GM15510 (cell line): ENCODE data around the gene CNTN5.

Experiments
- POLR2A ChIP-seq: IDR thresholded peaks from 3 replicates; pipeline ENCODE4 v1.6.1; 2011; ENCODE audit warnings: borderline replicate concordance; ENCODE audit not compliant: insufficient read length; ENCODE audit errors: extremely low read depth

CNTN5 gene

GRCh38 chr11:99952816-99953215 is 932.1 kb downstream of the CNTN5 start:
- TF ChIP-seq POLR2A: no peak

GRCh38 chr11:99960536-99960935 is 939.8 kb downstream of the CNTN5 start:
- TF ChIP-seq POLR2A: no peak

- TF ChIP-seq POLR2A: no peak
Measured at GRCh38 chr11:99968336-99968735, 947.6 kb downstream of the CNTN5 start.

DNA sequence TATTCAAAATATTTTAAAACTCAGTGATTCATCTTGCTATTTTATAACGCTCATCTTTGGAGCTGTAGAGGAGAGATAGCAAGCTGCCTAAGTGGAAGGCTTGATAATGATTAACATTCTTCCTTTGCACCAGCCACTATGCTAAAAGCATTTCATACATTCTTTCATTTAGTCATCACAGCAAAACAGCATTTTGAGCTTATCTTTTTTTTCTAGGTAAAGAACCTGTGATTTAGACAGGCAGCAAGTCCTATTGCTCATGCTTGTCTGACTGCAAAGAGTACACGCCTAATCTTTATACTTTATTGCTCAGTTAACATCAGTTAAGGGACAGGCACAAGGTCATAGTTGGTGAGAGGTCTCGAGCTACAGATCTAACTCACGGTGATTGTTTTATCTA is 953.2 kb downstream of the CNTN5 start:
- TF ChIP-seq POLR2A: no peak

- TF ChIP-seq POLR2A: no peak
Measured at GRCh38 chr11:99979042-99979441, 958.3 kb downstream of the CNTN5 start.

DNA sequence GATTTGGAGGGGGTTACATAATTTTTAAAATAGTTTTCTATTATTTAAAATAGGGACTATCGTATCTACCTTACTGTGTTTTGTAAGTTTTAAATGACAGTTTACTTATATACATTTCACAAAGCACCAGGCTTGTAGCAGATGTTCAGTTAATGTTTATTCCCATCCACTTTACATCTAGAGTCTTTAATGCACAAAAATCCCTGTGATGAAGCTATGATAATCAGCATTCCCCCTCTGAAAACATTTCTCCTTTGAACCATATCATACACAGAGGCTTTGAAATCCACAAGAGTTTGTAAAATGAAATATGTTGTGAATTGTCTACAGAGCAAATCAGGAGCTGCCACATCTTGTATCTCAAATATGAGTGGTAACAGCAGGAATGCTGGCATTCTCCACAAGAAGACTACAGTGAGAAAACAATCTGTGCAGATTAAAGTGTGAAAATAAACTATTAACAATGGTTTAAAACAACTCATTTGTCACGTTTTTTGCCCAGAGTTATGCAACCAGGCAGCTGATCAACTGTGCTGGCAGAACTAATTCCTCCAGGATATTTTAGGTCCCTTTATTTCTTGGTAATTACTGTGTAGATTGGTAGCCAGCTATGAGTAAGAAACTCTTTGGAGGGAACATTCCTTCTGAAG is 967.2 kb downstream of the CNTN5 start:
- no peak for TF ChIP-seq POLR2A

DNA sequence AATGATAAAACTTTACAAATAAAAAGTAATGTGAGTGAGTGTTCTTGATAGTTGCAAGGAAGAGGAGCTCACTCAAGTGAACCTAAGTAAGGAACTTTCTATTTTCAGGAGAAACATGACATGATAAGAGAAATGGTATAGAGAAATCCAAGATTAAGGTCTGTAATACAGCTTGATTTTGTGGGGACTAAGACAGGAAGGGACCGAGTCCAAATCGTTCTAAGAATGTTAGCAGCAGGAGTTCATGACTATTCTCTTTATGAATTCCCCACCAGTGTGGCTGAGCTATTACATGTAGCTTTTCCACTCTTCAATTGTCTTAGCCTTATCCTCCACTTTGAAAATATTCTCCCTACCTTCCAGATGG is 967.7 kb downstream of the CNTN5 start:
- TF ChIP-seq POLR2A: no peak

GRCh38 chr11:100003985-100004384 is 983.2 kb downstream of the CNTN5 start:
- TF ChIP-seq POLR2A: no peak

- TF ChIP-seq POLR2A: no peak
Measured at GRCh38 chr11:100004541-100004940, 983.8 kb downstream of the CNTN5 start.

DNA sequence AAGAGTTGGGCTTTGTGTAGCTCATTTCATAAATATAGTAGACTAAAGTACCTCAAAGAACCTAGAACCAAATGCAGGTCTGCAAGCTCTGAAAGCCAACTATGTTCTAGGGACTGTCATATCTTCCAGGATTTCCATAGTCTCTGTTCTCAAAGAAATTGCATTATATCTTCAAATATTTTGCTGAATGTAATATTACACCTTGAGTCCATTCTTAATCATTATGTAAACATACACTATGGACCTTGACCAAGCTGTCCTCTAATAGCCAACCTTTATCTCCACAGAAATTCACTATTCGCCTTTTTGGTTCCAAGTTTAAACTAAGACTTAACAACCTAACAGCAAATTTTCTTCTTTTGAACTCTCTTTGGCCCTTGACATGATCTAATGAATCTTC is 987.7 kb downstream of the CNTN5 start:
- no peak for TF ChIP-seq POLR2A

GRCh38 chr11:100009728-100010127 is 989.0 kb downstream of the CNTN5 start:
- no peak for TF ChIP-seq POLR2A

GRCh38 chr11:100010393-100010792 is 989.6 kb downstream of the CNTN5 start:
- TF ChIP-seq POLR2A: no peak

DNA sequence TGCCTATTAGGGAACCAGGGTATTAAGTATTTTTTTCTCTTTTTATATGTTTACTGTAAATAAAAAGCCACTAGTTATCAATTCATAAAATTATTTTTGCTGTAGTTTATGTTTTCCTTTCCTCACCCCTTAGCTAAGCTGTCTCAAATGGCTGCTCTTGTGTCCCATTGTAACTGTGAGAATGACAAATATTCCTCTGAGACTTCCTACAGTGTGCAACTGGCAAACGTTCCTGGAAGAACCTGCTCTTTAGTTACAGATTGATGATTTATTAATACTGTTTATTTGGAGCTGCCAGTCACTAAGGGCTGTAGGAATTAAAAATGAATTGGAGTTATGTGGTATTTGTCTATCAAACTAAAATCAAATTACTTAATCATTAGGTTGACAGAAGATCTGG is 990.9 kb downstream of the CNTN5 start:
- no peak for TF ChIP-seq POLR2A

DNA sequence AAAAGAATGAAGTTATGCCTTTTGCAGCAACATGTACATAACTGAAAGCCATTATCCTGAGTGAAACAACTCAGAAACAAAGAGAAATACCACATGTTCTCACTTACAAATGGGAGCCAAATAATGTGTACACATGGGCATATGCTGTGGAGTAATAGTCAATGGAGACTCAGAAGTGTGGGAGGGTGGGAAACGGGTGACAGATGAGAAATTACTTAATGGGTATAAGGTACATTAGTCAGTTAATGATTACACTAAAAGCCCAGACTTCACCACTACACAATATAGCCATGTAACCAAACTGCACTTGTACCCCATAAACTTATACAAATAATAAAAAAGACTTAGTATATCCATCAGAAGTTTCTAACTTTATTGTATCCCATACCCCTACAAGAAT is 992.3 kb downstream of the CNTN5 start:
- no peak for TF ChIP-seq POLR2A

- no peak for TF ChIP-seq POLR2A
Measured at GRCh38 chr11:100031973-100032372, 1011.2 kb downstream of the CNTN5 start.

- TF ChIP-seq POLR2A: no peak
Measured at GRCh38 chr11:100061006-100061405, 1040.3 kb downstream of the CNTN5 start.

DNA sequence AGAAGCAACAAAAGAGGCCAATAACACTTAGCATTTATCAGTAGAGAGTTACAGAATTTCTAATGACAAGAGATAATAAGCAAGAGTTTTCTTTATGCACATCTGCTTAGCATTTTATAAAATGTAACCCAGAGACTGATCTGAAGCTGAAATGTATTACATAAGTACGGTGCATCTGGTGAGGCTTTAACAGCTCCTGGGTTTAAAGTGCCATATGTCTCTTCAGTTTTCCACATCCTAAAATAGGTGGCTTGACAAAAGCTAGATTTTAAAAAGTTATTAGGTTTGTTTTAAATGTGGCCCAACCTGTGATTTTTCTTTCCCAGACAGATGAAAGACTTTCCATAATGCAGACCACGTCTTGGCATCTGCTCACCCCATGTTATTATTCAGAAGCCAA is 1045.7 kb downstream of the CNTN5 start:
- no peak for TF ChIP-seq POLR2A
